Spleen (tissue), 11 donors: ENCODE results near the gene MMP14. TPM values are rescaled to one million over a fixed set of nuclear protein-coding genes. Genes with fewer than 3 reads are reported as not detected.
A peak's percentile ranks its signal among the peaks of the same experiment; 100 is the strongest.

ENCODE experiments used
- DNase-seq: peaks from one replicate; pipeline ENCODE4 v3.0.0-alpha.2; 2020
- H3K27ac ChIP-seq, 8 donors: fragments of 200-600 bp; sonication (generic) in 7 of 8; 1 replicate in 4 of 8; 2 replicates in 4 of 8; pipeline versions ENCODE4 v1.5.0 to v1.8.0; 2016 to 2021; ENCODE audit warnings: inconsistent platforms in 4 of 8, mild to moderate bottlenecking in 4 of 8, moderate library complexity in 1 of 8
- H3K27me3 ChIP-seq, 7 donors: fragments of 200-600 bp; sonication (generic) in 6 of 7; replicated peaks in 1 of 7; 1 replicate in 4 of 7; 2 replicates in 3 of 7; pipeline versions ENCODE4 v1.5.0 to v1.8.0; 2016 to 2021; ENCODE audit warnings: inconsistent platforms in 3 of 7, mild to moderate bottlenecking in 1 of 7
- H3K36me3 ChIP-seq, 6 donors: fragments of 200-600 bp; sonication (generic) in 5 of 6; 1 replicate in 4 of 6; 2 replicates in 2 of 6; pipeline versions ENCODE4 v1.5.0 to v1.8.0; 2016 to 2021; ENCODE audit warnings: inconsistent platforms in 2 of 6
- H3K4me1 ChIP-seq, 6 donors: fragments of 200-600 bp; sonication (generic) in 5 of 6; 1 replicate in 3 of 6; 2 replicates in 3 of 6; pipeline versions ENCODE4 v1.5.0 to v1.8.0; 2016 to 2021; ENCODE audit warnings: inconsistent platforms in 3 of 6
- H3K4me3 ChIP-seq, 8 donors: fragments of 200-600 bp; sonication (generic) in 7 of 8; 1 replicate in 4 of 8; 2 replicates in 4 of 8; pipeline versions ENCODE4 v1.5.0 to v1.8.0; 2016 to 2021; ENCODE audit warnings: inconsistent platforms in 4 of 8, mild to moderate bottlenecking in 4 of 8, moderate library complexity in 2 of 8
- H3K9me3 ChIP-seq, 8 donors: fragments of 200-600 bp; sonication (generic) in 7 of 8; 1 replicate in 4 of 8; 2 replicates in 4 of 8; pipeline versions ENCODE4 v1.5.0 to v1.8.0; 2016 to 2021; ENCODE audit warnings: inconsistent platforms in 4 of 8
- POLR2A ChIP-seq, 3 donors: fragments of 450-650 bp; IDR thresholded peaks; one replicate each; pipeline ENCODE4 v1.5.1; 2017; ENCODE audit warnings: antibody characterized with exemption in 3 of 3, mild to moderate bottlenecking in 1 of 3
- POLR2AphosphoS5 ChIP-seq, 3 donors: sonication (generic); formaldehyde crosslinking; IDR thresholded peaks; one replicate each; pipeline ENCODE4 v1.5.1; 2017; ENCODE audit warnings: antibody characterized with exemption in 3 of 3
- WGBS, 5 donors: extraction: QIAGEN DNeasy Blood & Tissue Kit in 3 of 5; methylation state at CpG; one replicate each; pipeline versions ENCODE4 v1.1.5 to v1.1.7; 2013 to 2018; 5-methylcytosine and 5-hydroxymethylcytosine counted together
- intact Hi-C: fragments of 100-400 bp; cut with DNase I; formaldehyde crosslinking; loops from one replicate; pipeline ENCODE4 v1.15.0; 2023; ENCODE audit warnings: low total_unique reads
- polyA plus RNA-seq, 3 donors: library from polyadenylated mRNA; stranded (reverse); fragments of 200-250 nt; gene quantifications; one replicate each; pipeline ENCODE4 v1.2.1, GENCODE V29; 2013
- small RNA-seq, 4 donors: library from RNA; depleted of rRNA; stranded (forward); fragments of <200 nt; gene quantifications; one replicate each; pipeline ENCODE3, GENCODE V24; 2016
- total RNA-seq, 7 donors: library from RNA; depleted of rRNA in 3 of 7; stranded (reverse); fragments of >200 nt in 3 of 7; fragmentation: NEBNext Ultra II Directional in 4 of 7; extraction: Animal tissue kit (Norgen Biotek cat#: 25700) in 4 of 7; gene quantifications; one replicate each; pipeline versions ENCODE4 v1.1.0 to v1.2.1, GENCODE V29; 2016 to 2021
- TF ChIP-seq, protein P1 (sequence below), 11 experiments: fragments of 200-600 bp in 7 of 11; fragments of 450-650 bp in 4 of 11; sonication (generic) in 4 of 11; IDR thresholded peaks in 8 of 11; conservative IDR thresholded peaks in 3 of 11; 1 replicate in 7 of 11; 2 replicates in 4 of 11; pipeline versions ENCODE4 v1.4.0 to v1.8.0; 2016 to 2021; ENCODE audit warnings: antibody characterized with exemption in 11 of 11, inconsistent platforms in 4 of 11, mild to moderate bottlenecking in 1 of 11
- donor health status: healthy with polysubstance abuse.
- donor health status: DM: no; HTN: no; CAD: no; lungs with moderate emphysema.
- donor health status: DM: no; HTN: no; CAD: no.
- donor health status: Bipolar disorder and iron deficiency.
- donor health status: healthy.
- donor health status: DM: no; HTN: no; CAD: no.
- donor health status: DM: yes; HTN: yes; CAD: no.

The MMP14 gene
- total and polyA plus RNA-seq, 10 donors, result 6.6 to 126 (median 60.9) TPM

DNA sequence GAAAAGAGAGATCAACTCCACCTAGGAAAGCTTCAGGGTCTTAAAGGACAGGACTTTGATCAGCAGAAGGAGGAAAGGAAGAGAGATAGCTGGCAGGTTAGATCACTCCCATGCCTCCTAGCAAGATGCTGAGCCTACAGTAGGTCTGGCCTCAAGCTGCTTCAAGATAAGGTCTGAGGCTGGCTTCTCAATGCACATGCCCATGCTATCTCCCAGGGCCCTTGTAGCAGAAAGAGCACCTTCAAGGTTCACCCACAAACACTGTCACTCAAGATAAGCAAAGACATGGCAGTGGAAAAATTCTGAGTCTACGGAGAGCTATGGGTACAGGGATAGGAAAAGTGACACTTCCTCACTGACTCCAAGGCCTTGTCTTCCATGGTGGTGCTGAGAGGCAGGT, 61.0 kb downstream of the MMP14 start:
- H3K36me3 ChIP-seq, result peaks cover 0 to 81% (median 25%) of the 10 kb centered on the region in 6 donors
- intact Hi-C loops, result no loop called here
- no peak overlapping the region for H3K4me3 ChIP-seq
- TF ChIP-seq POLR2A (IDR thresholded peaks at IDR 0.05) (no peak), POLR2AphosphoS5 (IDR thresholded peaks at IDR 0.05) (no peak)
- TF ChIP-seq, protein P1, sequence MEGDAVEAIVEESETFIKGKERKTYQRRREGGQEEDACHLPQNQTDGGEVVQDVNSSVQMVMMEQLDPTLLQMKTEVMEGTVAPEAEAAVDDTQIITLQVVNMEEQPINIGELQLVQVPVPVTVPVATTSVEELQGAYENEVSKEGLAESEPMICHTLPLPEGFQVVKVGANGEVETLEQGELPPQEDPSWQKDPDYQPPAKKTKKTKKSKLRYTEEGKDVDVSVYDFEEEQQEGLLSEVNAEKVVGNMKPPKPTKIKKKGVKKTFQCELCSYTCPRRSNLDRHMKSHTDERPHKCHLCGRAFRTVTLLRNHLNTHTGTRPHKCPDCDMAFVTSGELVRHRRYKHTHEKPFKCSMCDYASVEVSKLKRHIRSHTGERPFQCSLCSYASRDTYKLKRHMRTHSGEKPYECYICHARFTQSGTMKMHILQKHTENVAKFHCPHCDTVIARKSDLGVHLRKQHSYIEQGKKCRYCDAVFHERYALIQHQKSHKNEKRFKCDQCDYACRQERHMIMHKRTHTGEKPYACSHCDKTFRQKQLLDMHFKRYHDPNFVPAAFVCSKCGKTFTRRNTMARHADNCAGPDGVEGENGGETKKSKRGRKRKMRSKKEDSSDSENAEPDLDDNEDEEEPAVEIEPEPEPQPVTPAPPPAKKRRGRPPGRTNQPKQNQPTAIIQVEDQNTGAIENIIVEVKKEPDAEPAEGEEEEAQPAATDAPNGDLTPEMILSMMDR (IDR thresholded peaks at IDR 0.05 in 8 of 11, conservative IDR thresholded peaks at IDR 0.05 in 3 of 11), result no peak
- H3K27ac ChIP-seq, result peak overlapping the region in 1 of 8 donors; percentile 27
- 80 to 100% (median 95%) methylated on average over 1 of the region's 1 CpG for WGBS, 5 donors
- DNase-seq, result no peak
- H3K4me1 ChIP-seq, result peaks cover 0 to 14% (median 6%) of the 10 kb centered on the region in 6 donors
- no peaks in the 10 kb centered on the region for H3K27me3 ChIP-seq
- H3K9me3 ChIP-seq, result no peaks in the 10 kb centered on the region

Small RNAs within 50 kb of the gene (small RNA-seq; reads per million reads assigned to genes)
- gene RF00019, result 0 reads per million in 4 donors

Other genes with a start within 250 kb of the MMP14 start
- gene DAD1, start 247.4 kb upstream of the MMP14 start, total RNA-seq, result 100 to 1,000 TPM; 107 to 176 (median 123) TPM
- gene DAD1, start 247.4 kb upstream of the MMP14 start, polyA plus RNA-seq, result 100 to 1,000 TPM; 102 to 165 (median 147) TPM
- 10 to 100 TPM; 12.0 to 32.8 (median 24.9) TPM for gene ABHD4, start 238.3 kb upstream of the MMP14 start, total RNA-seq
- gene ABHD4, start 238.3 kb upstream of the MMP14 start, polyA plus RNA-seq, result 1 to 10 TPM; 7.2 to 8.6 (median 7.9) TPM
- not detected for gene OR6J1, start 192.2 kb upstream of the MMP14 start, total RNA-seq
- gene OR6J1, start 192.2 kb upstream of the MMP14 start, polyA plus RNA-seq, result not detected
- 100 to 1,000 TPM in 6 of 7 donors, 10 to 100 TPM in 1; 88.6 to 133 (median 110) TPM for gene OXA1L, start 69.9 kb upstream of the MMP14 start, total RNA-seq
- gene OXA1L, start 69.9 kb upstream of the MMP14 start, polyA plus RNA-seq, result 100 to 1,000 TPM in 1 of 3 donors, 10 to 100 TPM in 2; 73.5 to 110 (median 96.2) TPM
- 100 to 1,000 TPM in 4 of 7 donors, 10 to 100 TPM in 3; 56.4 to 165 (median 112) TPM for gene SLC7A7, start 21.1 kb upstream of the MMP14 start, total RNA-seq
- 10 to 100 TPM; 34.2 to 46.5 (median 35.3) TPM for gene SLC7A7, start 21.1 kb upstream of the MMP14 start, polyA plus RNA-seq
- 100 to 1,000 TPM in 1 of 7 donors, 10 to 100 TPM in 6; 55.2 to 111 (median 62.8) TPM for gene MRPL52, start 6.7 kb upstream of the MMP14 start, total RNA-seq
- gene MRPL52, start 6.7 kb upstream of the MMP14 start, polyA plus RNA-seq, result 100 to 1,000 TPM in 2 of 3 donors, 10 to 100 TPM in 1; 88.8 to 138 (median 137) TPM
- gene LRP10, start 35.2 kb downstream of the MMP14 start, total RNA-seq, result 100 to 1,000 TPM in 6 of 7 donors, 10 to 100 TPM in 1; 99.6 to 205 (median 110) TPM
- gene LRP10, start 35.2 kb downstream of the MMP14 start, polyA plus RNA-seq, result 10 to 100 TPM in 1 of 3 donors, 1 to 10 TPM in 2; 7.9 to 22.3 (median 8.9) TPM
- 1 to 10 TPM; 1.4 to 5.8 (median 3.0) TPM for gene REM2, start 46.6 kb downstream of the MMP14 start, total RNA-seq
- gene REM2, start 46.6 kb downstream of the MMP14 start, polyA plus RNA-seq, result 1 to 10 TPM; 2.2 to 5.2 (median 3.4) TPM
- gene RBM23, start 82.6 kb downstream of the MMP14 start, total RNA-seq, result 100 to 1,000 TPM in 4 of 7 donors, 10 to 100 TPM in 3; 84.9 to 875 (median 103) TPM
- gene RBM23, start 82.6 kb downstream of the MMP14 start, polyA plus RNA-seq, result 10 to 100 TPM; 19.0 to 40.3 (median 32.7) TPM
- 10 to 100 TPM; 31.1 to 44.7 (median 40.6) TPM for gene PRMT5, start 92.8 kb downstream of the MMP14 start, total RNA-seq
- 10 to 100 TPM; 18.6 to 30.6 (median 24.9) TPM for gene PRMT5, start 92.8 kb downstream of the MMP14 start, polyA plus RNA-seq
- 10 to 100 TPM; 37.7 to 83.5 (median 50.6) TPM for gene HAUS4, start 120.5 kb downstream of the MMP14 start, total RNA-seq
- gene HAUS4, start 120.5 kb downstream of the MMP14 start, polyA plus RNA-seq, result 10 to 100 TPM; 21.1 to 44.3 (median 31.5) TPM
- gene AJUBA, start 146.0 kb downstream of the MMP14 start, total RNA-seq, result 10 to 100 TPM in 1 of 7 donors, 1 to 10 TPM in 6; 1.4 to 11.0 (median 5.3) TPM
- 1 to 10 TPM in 1 of 3 donors, under 1 TPM in 2; 0.63 to 2.1 (median 0.68) TPM for gene AJUBA, start 146.0 kb downstream of the MMP14 start, polyA plus RNA-seq
- 10 to 100 TPM in 6 of 7 donors, 1 to 10 TPM in 1; 7.3 to 27.0 (median 11.3) TPM for gene C14orf93, start 173.6 kb downstream of the MMP14 start, total RNA-seq
- gene C14orf93, start 173.6 kb downstream of the MMP14 start, polyA plus RNA-seq, result 1 to 10 TPM; 7.5 to 8.8 (median 8.0) TPM
- gene PSMB5, start 198.3 kb downstream of the MMP14 start, total RNA-seq, result 10 to 100 TPM; 43.1 to 72.3 (median 55.1) TPM
- gene PSMB5, start 198.3 kb downstream of the MMP14 start, polyA plus RNA-seq, result 10 to 100 TPM; 36.5 to 80.1 (median 60.9) TPM
- not detected for gene PSMB11, start 205.6 kb downstream of the MMP14 start, total RNA-seq
- under 1 TPM in 1 of 3 donors, not detected in 2; 0.03 TPM for gene PSMB11, start 205.6 kb downstream of the MMP14 start, polyA plus RNA-seq
- 1 to 10 TPM; 2.6 to 9.4 (median 6.5) TPM for gene CDH24, start 220.9 kb downstream of the MMP14 start, total RNA-seq
- 1 to 10 TPM; 1.3 to 6.3 (median 3.1) TPM for gene CDH24, start 220.9 kb downstream of the MMP14 start, polyA plus RNA-seq